GM20000 (cell line): ENCODE results near the gene ELOB.

Experiments
- DNase-seq: peaks from one replicate; pipeline ENCODE4 v3.0.0; 2012; ENCODE audit warnings: low spot score
- CTCF ChIP-seq: IDR thresholded peaks from 2 replicates; pipeline ENCODE4 v1.5.1; 2012; ENCODE audit warnings: mild to moderate bottlenecking, control low read depth; ENCODE audit errors: extremely low read depth, missing control alignments

The ELOB gene

GRCh38 chr16:2763173-2763572 lies 13.9 kb downstream of the ELOB start:
- no peak for TF ChIP-seq CTCF
- no peak for DNase-seq

DNA sequence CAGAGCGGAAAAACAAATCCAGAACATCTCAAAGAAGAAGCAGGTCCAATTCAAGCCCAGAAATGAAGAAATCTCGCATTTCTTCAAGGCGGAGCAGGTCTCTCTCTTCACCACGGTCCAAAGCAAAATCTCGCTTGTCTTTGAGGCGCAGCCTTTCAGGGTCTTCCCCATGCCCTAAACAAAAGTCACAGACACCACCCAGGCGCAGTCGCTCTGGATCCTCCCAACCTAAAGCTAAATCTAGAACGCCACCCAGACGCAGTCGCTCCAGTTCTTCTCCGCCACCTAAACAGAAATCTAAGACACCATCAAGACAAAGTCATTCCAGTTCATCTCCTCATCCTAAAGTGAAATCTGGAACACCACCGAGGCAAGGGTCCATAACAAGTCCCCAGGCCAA lies 14.4 kb downstream of the ELOB start:
- no peak for DNase-seq
- no peak for TF ChIP-seq CTCF

DNA sequence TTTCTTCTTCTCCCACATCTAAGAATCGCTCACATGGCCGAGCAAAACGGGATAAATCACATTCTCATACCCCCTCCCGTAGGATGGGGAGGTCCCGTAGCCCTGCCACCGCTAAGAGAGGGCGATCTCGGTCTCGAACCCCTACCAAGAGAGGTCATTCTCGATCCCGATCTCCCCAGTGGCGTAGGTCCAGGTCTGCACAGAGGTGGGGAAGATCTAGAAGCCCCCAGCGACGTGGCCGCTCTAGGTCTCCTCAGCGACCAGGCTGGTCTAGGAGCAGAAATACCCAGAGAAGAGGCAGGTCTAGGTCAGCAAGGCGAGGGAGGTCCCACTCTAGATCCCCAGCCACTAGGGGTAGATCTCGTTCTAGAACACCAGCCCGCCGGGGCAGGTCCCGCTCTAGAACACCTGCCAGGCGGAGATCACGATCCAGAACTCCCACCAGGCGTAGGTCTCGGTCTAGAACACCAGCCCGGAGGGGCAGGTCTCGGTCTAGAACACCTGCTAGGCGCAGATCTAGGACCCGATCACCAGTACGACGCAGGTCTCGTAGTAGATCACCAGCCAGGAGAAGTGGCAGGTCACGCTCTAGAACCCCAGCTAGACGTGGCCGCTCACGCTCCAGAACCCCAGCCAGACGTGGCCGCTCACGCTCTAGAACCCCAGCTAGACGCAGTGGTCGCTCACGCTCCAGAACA lies 15.0 kb downstream of the ELOB start:
- TF ChIP-seq CTCF, result no peak
- DNase-seq, result no peak

GRCh38 chr16:2761472-2761871 lies 15.6 kb downstream of the ELOB start:
- no peak for TF ChIP-seq CTCF
- no peak for DNase-seq

DNA sequence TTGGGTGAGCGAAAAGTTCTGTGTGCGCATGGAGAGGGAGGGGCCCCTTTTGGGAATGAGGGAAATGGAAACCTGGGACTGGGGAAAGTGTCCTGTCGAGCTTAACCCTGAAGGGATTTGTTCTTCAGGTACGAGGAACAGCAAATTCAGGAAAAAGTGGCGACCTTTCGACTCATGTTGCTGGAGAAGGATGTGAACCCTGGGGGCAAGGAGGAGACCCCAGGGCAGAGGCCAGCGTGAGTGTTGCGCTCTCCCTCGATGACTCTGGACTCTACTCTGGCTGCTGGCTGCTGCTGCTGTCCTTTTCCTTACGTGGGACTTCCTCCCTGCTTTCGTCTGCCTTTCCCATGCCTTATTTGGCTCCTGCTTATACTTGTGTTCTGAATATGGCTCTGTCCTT lies 19.7 kb downstream of the ELOB start:
- no peak for DNase-seq
- no peak for TF ChIP-seq CTCF

- no peak for TF ChIP-seq CTCF
- DNase-seq, result no peak
These were observed 20.6 kb downstream of the ELOB start for GRCh38 chr16:2756288-2757015.

- no peak for DNase-seq
- TF ChIP-seq CTCF, result no peak
These were observed 21.9 kb downstream of the ELOB start for GRCh38 chr16:2755158-2755557.
